Superior temporal gyrus (tissue), 1 donor: Measurements from ENCODE around the gene FEN1.

Experiments
- DNase-seq: peaks from one replicate; pipeline ENCODE4 v3.0.0-alpha.2; 2016; ENCODE audit errors: extremely low spot score

FEN1 gene

GRCh38 chr11:61775606-61776554 is 16.8 kb upstream of the FEN1 start:
- no peak for DNase-seq

GRCh38 chr11:61776561-61777075 is 16.1 kb upstream of the FEN1 start:
- DNase-seq, result peak; percentile 70

DNA sequence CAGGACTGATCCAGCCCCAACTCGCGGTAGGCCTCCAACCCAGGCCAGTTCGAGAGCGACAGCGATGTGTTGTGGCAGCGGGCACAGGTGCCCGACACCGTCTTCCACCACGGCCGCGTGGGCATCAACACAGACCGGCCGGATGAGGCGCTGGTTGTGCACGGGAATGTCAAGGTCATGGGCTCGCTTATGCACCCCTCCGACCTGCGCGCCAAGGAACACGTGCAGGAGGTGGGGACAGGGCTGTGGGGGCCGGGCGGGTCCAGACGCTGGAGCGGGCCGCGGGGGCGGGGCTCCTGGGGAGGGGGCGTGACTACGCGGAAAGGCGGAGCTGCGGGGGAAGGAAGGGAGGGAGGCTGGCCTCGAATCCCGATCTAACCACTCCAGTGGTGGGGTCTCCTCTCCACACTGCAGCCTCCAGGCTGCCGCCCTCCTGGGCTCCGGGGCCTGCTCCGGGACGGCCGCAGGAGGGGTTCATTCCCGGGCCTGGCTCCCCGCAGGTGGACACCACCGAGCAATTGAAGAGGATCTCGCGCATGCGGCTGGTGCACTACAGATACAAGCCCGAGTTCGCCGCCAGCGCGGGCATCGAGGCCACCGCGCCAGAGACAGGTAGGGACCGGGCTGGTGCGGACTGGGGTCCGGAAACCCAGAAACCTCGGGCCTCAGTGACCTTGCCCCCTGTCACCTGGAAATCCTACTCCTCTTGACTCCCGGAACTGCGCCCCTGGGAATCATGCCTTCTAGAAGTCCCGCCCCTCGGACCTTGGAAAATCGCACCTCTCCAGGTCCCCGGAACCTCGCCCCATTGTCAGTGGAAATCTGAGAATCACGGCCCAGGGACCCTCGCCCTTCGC is 15.2 kb upstream of the FEN1 start:
- no peak for DNase-seq

GRCh38 chr11:61778357-61778886 is 14.3 kb upstream of the FEN1 start:
- DNase-seq, result no peak

DNA sequence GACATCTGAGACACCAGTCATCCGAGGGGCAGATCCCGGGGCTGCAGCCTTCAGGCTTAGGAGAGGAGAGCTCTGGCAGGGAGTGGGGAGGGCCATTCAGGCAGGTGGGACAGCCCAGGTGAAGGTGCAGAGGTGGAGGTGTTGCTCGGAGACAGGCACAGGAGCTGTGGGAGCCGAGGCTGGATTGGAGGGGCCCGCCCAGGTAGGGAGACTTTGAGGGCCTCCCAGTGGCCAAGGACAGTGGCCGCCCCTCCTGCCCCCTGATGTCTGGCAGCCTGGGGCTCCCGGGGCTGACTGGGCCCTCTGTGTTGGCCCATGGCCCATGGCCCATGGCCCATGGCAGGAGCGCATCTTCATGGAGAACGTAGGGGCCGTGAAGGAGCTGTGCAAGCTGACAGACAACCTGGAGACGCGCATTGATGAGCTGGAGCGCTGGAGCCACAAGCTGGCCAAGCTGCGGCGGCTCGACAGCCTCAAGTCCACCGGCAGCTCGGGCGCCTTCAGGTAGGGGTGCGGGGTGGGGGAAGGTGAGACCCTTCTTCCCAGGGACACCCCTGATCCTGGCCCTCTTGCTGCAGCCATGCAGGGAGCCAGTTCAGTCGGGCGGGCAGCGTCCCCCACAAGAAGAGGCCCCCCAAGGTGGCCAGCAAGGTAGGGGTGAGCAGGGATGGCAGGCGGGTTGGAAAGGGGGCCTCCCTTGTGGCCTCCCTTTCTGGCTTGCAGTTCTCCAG is 13.6 kb upstream of the FEN1 start:
- DNase-seq, result no peak

GRCh38 chr11:61779666-61780525 is 12.8 kb upstream of the FEN1 start:
- DNase-seq, result no peak

GRCh38 chr11:61780581-61781162 is 12.0 kb upstream of the FEN1 start:
- no peak for DNase-seq

GRCh38 chr11:61781585-61781984 is 11.1 kb upstream of the FEN1 start:
- no peak for DNase-seq

GRCh38 chr11:61782299-61782698 is 10.4 kb upstream of the FEN1 start:
- no peak for DNase-seq

DNA sequence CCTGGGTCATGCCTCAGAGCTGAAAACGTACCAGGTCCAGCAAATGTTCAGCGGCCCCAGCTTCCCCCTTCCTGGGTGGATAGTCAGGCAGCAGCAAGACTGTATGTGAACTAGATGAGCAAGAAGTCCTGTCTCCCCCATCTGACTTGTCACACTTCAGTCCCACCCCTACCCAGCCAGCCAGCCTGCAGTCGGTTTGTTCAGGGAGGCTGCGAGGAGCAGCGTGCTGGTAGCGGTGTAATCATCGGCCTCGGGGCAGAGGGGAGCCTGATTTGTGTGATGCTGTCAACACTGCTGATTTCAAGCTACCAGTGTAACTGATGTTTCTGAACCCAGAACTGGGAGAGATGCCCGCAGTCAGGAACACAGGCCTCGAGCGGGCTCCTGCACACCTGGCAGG is 9.9 kb upstream of the FEN1 start:
- no peak for DNase-seq

GRCh38 chr11:61783717-61784505 is 8.8 kb upstream of the FEN1 start:
- no peak for DNase-seq

- no peak for DNase-seq
Measured at GRCh38 chr11:61784506-61784805, 8.3 kb upstream of the FEN1 start.

GRCh38 chr11:61785837-61786402 is 6.8 kb upstream of the FEN1 start:
- no peak for DNase-seq

GRCh38 chr11:61787928-61788491 is 4.7 kb upstream of the FEN1 start:
- DNase-seq, result peak; percentile 88

DNA sequence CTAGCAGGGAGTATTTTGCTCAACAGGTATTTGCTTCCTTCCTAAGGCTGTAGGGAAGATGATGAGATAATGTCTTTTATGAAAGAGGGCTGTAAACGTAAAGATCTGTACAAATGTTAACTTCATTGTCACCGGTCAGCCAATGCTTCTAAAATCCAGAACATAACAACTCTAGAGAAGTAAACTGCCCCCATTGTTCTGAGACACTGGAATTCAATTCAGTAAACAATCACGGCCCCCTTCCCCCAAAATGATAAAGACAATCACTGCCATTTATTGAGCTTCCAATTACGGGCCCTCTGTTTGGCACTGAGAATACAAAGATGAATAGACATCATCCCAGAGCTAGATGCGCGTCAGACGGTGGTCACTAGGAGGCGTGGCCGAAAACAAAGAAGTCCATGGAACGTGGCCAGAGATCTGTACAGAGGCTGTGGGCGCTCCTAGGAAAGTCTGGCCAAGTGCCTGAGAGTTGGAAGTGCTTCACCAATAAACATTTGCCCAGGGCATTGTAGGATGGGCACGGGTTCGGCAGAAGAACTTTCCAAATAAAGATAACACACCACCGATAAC is 888 bp upstream of the FEN1 start:
- DNase-seq, result peak; percentile 99

GRCh38 chr11:61793083-61793828 is 545 bp downstream of the FEN1 start:
- no peak for DNase-seq

- no peak for DNase-seq
Measured at GRCh38 chr11:61793829-61794204, 1.1 kb downstream of the FEN1 start.

DNA sequence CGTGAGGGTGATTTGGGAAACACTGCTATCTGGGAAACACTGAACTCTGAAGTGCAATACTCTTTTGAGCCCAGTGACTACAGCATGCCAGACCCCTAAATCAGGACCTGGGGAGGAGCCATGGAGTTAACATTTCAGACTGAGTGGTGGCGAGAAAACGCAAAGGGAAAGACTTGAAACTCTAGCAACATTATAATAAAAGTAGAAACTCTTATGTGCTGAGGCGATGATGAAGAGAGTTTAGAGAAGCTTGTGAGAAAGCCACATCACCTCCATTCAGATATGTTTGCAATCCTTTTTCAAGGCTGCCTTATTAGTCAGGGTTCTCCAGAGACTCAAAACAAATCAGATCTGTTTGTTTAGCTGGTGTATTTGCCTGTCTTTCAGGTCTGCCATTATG is 1.9 kb downstream of the FEN1 start:
- no peak for DNase-seq
